Brain microvascular endothelial cell (primary cell): ENCODE data around the gene CCDC13.

Experiments
- DNase-seq: peaks from one replicate; pipeline ENCODE4 v3.0.0-alpha.2; 2020
- H3K27ac ChIP-seq: fragments of 250-450 bp; sonication (Bioruptor Pico); 2 replicates; pipeline ENCODE4 v1.5.1; 2020; ENCODE audit warnings: mild to moderate bottlenecking, moderate library complexity
- H3K27me3 ChIP-seq: fragments of 250-450 bp; sonication (Bioruptor Pico); replicated peaks from 2 replicates; pipeline ENCODE4 v1.5.1; 2020; ENCODE audit warnings: mild to moderate bottlenecking
- H3K36me3 ChIP-seq: fragments of 250-450 bp; sonication (Bioruptor Pico); replicated peaks from 2 replicates; pipeline ENCODE4 v1.5.1; 2020; ENCODE audit warnings: mild to moderate bottlenecking
- H3K4me3 ChIP-seq: 2 replicates; pipeline ENCODE4 v1.5.1; 2011; ENCODE audit warnings: low read depth, mild to moderate bottlenecking, control low read depth, low read length, moderate library complexity
- CTCF ChIP-seq: IDR thresholded peaks from 2 replicates; pipeline ENCODE4 v1.5.1; 2011; ENCODE audit warnings: low read depth, mild to moderate bottlenecking, moderate library complexity, low read length, control low read depth, inconsistent platforms; ENCODE audit errors: missing control alignments
- in situ Hi-C: cut with HindIII; loops from 2 replicates; pipeline ENCODE4 v1.10.0; 2017; ENCODE audit warnings: low sequenced_read_pairs, low pct_ligation_motif_present

CCDC13 gene

GRCh38 chr3:42750834-42751233 lies 22.2 kb downstream of the CCDC13 start:
- H3K4me3 ChIP-seq: no peak overlapping the region
- no peak overlapping the region for H3K27ac ChIP-seq
- in situ Hi-C loops: no loop called here
- TF ChIP-seq CTCF: no peak
- DNase-seq: no peak
- no peaks in the 10 kb centered on the region for H3K36me3 ChIP-seq
- no peaks in the 10 kb centered on the region for H3K27me3 ChIP-seq

- peak; percentile 77 for TF ChIP-seq CTCF
- Histone ChIP-seq H3K36me3 (no peaks in the 10 kb centered on the region), H3K27me3 (no peaks in the 10 kb centered on the region), H3K4me3 (no peak overlapping the region), H3K27ac (no peak overlapping the region)
- in situ Hi-C loops: no loop called here
- no peak for DNase-seq
These were observed 23.3 kb downstream of the CCDC13 start for GRCh38 chr3:42749753-42750231.

- TF ChIP-seq CTCF: no peak
- no peak overlapping the region for H3K4me3 ChIP-seq
- no peak overlapping the region for H3K27ac ChIP-seq
- no peak for DNase-seq
- no peaks in the 10 kb centered on the region for H3K27me3 ChIP-seq
- H3K36me3 ChIP-seq: no peaks in the 10 kb centered on the region
- in situ Hi-C loops: no loop called here
These were observed 23.9 kb downstream of the CCDC13 start for GRCh38 chr3:42749025-42749752.

GRCh38 chr3:42747581-42747980 lies 25.5 kb downstream of the CCDC13 start:
- H3K4me3 ChIP-seq: no peak overlapping the region
- DNase-seq: no peak

GRCh38 chr3:42746455-42747450 lies 26.3 kb downstream of the CCDC13 start:
- in situ Hi-C loops: no loop called here
- Histone ChIP-seq H3K27ac (no peak overlapping the region), H3K4me3 (no peak overlapping the region), H3K27me3 (no peaks in the 10 kb centered on the region), H3K36me3 (no peaks in the 10 kb centered on the region)
- DNase-seq: no peak
- no peak for TF ChIP-seq CTCF

More at GRCh38 chr3:42747581-42747980, 25.5 kb downstream of the CCDC13 start:
- H3K36me3 ChIP-seq: no peaks in the 10 kb centered on the region
- H3K27ac ChIP-seq: no peak overlapping the region
- H3K27me3 ChIP-seq: no peaks in the 10 kb centered on the region
- in situ Hi-C loops: no loop called here
- no peak for TF ChIP-seq CTCF
